Measurements from ENCODE around the gene CFHR1.

GRCh38 chr1:196773713-196774112 is 45.8 kb upstream of the CFHR1 start:
- no peak for TF ChIP-seq CTCF (conservative IDR thresholded peaks at IDR 0.05)
- TF ChIP-seq EZH2 (IDR thresholded peaks at IDR 0.05; ENCODE audit: low read depth) = no peak
